GF-D8 (cell line): ENCODE results near the gene TRIM69.

Experiments
- DNase-seq: peaks from one replicate; lab custom pipeline; 2025; lab: John Stamatoyannopoulos, UW

The TRIM69 gene

DNA sequence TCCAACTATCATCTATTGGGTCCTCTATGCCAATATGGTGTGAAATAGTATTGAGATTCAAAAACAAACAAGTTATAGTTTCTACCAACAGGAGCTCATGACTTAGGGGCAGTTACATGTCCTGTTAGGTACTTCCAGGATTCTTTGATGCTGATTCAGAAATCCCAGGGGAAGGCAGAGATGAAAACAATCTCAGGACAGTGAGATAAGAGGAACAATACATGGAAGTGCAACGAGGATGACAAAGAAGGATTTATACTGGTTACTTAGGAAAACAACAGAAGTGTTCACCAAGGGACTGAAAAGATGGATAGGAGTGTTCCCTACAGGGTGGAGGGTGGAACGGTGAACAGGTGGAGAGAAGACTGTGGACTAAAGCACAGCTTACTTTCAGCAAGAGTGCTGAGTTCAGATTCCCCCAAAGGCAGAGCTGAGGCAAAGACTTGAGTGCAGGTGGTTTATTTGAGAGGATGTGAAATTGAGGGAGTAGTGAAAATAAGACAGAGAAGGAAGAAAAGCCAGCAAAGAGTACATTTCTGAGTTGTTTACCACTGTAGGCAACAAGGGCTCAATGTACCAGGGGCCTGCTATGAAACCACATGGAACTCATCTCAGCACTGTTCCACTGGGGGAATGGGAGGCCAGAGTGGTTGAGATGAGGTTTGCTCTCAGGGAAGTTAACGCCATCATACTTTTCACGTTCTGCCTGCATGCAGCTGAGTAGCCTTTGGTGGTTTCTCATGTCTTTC is 68.1 kb downstream of the TRIM69 start:
- DNase-seq = no peak

DNA sequence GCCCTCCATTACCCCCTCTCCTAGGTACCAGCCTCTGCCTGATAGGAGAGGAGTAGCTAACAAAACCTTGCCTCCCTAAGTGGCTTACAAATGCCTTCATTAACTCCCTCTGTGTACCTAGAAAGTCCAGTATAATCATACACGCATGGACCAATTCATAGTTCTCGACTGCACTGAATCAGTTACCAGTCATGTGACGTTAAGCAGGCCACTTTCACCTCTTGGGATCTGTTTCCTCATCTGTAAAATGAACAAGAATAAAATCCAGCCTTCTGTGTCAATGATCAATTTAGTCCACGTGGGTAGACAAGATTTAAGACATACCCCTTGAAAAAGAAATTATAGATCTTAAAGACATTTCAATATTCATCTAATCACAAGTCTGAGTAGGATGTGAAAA is 72.2 kb downstream of the TRIM69 start:
- no peak for DNase-seq

DNA sequence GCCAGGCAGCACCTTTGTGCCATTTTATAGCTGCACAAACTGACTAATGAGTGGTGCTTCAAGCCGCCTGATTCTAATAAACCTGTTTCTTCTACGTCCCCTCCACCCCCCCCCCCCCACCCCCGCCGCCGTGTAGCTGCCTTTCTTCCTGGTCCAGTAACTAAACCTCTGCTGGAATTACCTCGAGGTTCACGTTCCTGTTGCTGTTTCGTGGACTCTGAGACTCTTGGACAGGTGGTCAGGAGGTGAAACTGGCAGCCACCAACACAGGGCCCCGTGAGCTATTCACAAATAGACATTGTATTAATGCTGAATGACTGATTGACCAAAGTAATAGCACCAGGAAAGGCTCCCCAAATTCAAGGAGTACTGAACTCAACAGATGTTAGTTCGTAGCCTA is 73.9 kb downstream of the TRIM69 start:
- no peak for DNase-seq

DNA sequence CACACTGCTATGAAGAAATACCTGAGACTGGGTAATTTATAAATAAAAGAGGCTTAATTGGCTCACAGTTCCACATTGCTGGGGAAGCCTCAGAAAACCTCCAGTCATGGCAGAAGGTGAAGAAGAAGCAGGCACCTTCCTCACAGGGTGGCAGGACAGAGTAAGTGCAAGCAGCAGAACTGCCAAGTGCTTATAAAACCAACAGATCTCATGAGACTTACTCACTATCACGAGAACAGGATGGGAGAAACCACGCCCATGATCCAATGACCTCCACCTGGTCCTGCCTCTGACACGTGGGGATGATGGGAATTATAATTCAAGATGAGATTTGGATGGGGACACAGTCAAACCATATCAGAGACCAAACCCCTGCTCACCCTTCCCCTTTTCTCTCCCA is 75.0 kb downstream of the TRIM69 start:
- DNase-seq = no peak

DNA sequence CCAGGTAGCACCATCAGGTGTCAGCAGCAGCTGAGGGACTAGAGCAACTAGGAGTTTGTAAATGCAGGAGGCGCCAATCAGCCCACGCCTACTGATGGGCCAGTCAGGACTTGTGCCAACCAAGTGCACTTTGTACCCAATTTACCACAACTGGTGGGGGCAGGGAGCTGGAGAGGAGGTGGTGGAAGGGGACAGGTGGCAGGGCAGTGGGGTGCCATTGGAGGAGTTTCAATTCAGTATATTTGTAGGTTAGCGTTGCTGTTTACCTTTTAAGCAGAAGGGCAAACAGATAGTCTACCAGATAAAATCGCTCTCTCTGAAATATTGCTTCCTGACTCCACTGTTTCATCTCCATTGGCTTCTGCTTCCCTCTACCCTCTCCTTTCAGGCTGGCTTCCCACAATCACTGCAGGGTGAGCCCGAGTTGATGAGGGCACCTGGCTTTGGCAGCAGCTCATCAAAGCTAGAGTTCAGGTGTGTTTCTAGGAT is 75.7 kb downstream of the TRIM69 start:
- DNase-seq = no peak

DNA sequence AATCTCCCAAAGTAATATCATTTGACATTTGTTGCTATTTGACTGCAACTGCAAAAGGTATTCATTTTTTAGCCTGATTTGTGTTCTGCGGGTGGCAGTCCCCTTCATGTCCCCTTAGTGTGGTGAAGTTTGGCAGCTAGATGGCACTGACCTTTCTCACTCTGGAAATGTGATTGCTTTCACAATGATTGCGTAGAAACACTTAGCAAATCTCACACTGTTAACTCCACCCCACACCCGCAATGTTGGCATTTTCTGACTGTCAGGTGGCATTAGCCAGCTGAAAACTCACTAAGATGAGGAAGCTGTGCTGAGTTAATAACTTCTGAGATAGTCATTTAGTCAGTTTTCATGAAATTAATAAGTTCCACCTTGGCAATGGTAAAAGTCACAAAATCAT is 76.9 kb downstream of the TRIM69 start:
- no peak for DNase-seq
